ENCODE measurements around the gene SFRP2.

Gene SFRP2, protein sequence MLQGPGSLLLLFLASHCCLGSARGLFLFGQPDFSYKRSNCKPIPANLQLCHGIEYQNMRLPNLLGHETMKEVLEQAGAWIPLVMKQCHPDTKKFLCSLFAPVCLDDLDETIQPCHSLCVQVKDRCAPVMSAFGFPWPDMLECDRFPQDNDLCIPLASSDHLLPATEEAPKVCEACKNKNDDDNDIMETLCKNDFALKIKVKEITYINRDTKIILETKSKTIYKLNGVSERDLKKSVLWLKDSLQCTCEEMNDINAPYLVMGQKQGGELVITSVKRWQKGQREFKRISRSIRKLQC

DNA sequence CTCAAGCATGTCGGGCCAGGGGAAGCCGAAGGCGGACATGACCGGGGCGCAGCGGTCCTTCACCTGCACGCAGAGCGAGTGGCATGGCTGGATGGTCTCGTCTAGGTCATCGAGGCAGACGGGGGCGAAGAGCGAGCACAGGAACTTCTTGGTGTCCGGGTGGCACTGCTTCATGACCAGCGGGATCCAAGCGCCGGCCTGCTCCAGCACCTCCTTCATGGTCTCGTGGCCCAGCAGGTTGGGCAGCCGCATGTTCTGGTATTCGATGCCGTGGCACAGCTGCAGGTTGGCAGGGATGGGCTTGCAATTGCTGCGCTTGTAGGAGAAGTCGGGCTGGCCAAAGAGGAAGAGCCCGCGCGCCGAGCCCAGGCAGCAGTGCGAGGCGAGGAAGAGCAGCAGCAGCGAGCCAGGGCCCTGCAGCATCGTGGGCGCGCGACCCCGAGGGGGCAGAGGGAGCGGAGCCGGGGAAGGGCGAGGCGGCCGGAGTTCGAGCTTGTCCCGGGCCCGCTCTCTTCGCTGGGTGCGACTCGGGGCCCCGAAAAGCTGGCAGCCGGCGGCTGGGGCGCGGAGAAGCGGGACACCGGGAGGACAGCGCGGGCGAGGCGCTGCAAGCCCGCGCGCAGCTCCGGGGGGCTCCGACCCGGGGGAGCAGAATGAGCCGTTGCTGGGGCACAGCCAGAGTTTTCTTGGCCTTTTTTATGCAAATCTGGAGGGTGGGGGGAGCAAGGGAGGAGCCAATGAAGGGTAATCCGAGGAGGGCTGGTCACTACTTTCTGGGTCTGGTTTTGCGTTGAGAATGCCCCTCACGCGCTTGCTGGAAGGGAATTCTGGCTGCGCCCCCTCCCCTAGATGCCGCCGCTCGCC, at the start of gene SFRP2:
TSS of gene SFRP2 (minus strand) at position 671 of the 864 bp plus-strand sequence. CDS start at position 423, 248 bp downstream.
- no peak for DNase-seq (ENCODE audit: low read depth in 2 of 2)

DNA sequence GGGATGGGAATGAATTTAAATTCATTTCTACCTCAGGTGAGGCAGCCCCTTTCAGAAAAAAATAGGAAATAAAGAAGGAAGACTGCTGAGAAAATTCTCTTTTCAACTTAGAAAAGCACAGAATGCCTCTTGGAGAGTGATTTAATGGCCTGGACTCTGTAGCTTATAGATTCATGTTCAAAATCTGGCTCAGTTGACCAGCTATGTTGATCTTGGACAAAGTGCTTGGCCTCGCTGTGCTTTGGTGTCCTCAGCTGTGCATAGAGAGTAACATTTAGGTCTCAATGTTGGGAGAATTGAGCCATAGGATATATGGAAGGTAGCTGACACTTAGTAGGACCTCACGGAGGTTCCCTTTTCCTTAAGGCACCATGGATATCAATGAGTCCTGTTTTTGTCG, 49.7 kb upstream of the SFRP2 start:
- DNase-seq (ENCODE audit: low read depth in 2 of 2): no peak

DNA sequence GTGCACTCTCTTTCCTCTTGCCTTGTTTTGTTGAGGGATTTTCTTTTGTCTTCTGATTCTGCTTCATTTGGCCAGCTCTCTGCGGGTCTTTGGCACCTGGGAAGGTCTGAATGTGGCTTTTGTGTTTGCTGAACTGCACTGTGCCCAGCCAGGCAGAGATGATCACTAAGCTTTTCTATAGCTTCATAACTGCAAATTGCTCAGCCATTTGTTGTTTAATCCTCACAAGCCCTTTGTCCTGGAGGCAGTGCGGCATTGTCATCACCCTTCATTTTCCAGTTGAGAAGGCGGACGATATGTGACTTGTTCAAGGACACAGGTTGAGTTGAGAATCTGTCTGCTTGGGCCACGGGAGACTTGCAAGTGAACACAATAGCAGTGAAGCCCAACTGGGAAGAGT, 46.0 kb upstream of the SFRP2 start:
- no peak for DNase-seq (ENCODE audit: low read depth in 2 of 2)

DNA sequence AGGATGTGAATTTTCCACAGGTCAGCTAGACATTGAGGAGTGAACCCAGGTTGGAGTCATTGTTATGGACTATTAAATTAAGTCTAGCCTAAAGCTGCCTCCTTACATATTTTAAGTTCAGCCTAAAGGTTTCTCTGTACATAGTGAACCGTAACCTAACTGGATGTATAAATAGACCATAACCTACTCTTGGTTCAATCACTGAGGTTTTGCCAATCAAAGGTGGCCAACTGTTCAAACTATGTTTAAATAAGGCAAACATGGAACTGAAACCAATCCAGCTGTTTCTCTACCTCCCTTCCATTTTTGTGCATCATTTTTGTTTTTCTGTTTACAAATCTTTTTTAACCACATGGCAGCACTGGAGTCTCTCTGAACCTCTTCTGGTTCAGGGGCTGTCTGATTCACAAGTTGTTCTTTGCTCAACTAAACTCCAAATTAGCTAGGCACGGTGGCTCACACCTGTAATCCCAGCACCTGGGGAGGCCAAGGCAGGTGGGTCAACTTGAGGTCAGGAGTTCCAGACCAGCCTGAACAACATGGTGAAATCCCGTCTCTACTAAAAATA, 43.9 kb upstream of the SFRP2 start:
- no peak for DNase-seq (ENCODE audit: low read depth in 2 of 2)

DNA sequence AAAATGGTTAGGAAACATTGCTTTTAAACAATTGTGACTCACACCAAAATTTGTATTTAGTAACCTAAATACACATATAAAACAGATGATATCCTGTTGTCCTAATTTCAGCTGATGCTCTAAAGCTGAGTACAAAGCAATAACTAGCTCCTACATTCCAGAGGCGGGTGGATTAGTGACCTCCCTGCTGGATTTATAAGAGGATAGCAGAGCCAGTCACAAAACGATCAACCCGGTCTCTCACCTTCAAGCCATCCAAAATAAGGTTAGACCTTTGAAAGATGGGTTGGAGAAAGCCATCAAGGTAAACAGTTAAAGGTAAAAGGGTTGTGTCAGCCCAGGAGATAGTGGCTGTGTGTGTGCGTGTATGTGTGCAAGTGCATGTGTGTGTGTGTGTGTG, 43.2 kb upstream of the SFRP2 start:
- no peak for DNase-seq (ENCODE audit: low read depth in 2 of 2)

DNA sequence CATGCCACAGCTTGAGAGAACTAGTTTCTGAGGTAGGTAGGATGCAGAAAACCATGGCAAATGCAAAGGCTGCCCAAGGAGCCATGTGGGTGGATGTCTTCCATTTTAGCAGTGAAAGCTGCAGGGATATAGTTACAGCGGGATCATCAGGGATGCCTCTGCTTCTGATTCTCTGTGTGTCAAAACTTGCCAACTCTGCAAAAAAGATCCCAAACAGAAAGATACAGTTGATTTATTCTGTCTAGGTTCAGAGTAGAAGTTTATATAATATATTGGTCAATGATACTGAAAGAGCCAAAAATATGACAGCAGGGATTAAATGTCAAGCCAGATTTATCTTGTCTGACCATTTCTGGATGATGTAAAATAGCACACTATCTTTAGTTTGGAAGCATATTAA, 42.4 kb upstream of the SFRP2 start:
- no peak for DNase-seq (ENCODE audit: low read depth in 2 of 2)

DNA sequence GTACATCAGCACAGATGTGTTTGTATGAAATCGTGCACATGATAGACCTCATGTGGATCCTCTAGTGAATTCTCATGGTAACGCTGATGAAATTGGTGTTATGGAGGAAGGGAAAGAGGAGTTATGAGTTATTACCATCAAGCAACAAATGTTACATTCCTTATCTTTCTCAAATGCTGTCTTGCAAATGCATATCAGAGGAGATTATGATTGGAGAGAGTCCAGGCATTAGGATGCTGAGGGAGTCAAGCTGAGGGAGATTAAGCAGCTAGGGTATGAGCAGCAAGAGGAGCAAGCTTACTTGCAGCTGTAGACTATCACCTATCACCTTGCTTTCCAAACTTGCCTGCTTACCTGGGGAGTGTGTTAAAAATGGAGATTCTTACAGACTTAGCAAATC, 36.8 kb upstream of the SFRP2 start:
- DNase-seq (ENCODE audit: low read depth in 2 of 2): no peak

DNA sequence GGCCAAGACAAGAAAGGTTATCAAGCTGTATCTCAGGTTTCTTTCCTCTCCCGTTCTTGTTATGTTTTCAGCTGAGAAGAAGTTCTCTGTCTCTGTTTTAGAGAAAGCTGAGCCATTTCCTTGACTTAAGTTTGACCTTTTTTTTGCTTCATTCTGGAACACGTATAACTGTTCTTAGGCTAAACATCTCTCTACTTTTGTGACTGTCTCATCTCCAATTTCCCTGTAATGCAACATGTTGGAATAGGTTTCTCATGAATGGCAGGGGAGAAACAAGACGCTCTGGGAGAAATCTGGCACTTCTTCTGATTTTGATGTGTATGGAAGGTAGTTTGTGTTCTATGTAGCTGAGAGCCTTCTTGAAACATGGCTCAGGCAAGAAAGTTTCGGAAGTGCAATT, 36.2 kb upstream of the SFRP2 start:
- DNase-seq (ENCODE audit: low read depth in 2 of 2): no peak

DNA sequence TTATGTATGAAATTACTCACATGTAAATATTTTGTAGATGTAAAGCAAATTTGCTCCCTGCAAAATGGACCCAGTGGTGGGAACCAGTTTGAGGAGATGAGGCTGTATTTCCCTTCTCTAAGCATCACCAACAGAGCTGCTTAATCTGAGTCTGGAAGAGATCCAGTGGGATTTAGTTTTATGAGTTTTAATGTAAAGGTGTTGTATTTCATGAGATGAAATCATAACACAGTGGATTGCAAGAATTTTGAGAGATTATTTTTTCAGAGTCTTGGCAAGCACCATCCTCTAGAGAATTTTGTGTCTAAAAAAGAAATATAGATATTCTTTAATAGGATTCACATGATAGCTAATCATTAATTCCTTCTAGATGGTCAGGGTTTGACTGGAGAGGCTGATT, 35.6 kb upstream of the SFRP2 start:
- DNase-seq (ENCODE audit: low read depth in 2 of 2): no peak

DNA sequence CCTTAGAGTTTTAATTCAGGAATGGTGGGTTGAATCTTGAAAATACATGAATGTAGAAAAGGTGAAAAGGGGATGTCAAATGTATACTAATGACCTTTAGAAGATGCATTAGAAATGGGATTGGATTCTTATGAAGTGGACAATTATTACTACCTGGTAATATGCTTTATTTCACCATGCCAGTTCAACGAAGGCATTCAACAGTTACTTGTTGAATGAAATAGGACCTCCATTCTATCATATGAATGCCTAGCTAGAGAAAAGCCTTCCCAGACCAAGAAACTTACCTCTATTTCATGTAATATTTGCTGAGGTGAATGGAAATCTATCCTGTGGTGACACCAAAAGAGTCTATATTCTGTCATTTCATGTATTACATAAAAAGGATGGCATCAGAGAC, 34.6 kb upstream of the SFRP2 start:
- DNase-seq (ENCODE audit: low read depth in 2 of 2): no peak

DNA sequence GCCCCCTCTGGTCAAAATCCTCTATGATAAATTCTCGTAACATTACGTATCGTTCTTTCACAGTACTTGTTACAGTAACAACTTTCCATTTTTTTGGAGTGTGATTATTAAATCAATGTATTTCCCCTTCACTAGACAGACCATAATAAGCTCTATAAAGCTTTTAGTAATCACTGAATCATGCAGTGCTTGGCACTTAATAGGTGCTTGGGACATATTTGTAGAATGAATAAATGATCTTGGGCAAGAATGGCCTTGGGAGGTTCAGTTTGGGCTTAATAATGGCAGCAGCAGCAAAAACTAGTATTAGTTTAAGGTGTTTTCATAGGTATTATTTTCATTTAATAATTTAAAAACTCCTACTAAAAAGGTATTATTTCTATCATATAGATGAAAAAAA, 33.4 kb upstream of the SFRP2 start:
- no peak for DNase-seq (ENCODE audit: low read depth in 2 of 2)

DNA sequence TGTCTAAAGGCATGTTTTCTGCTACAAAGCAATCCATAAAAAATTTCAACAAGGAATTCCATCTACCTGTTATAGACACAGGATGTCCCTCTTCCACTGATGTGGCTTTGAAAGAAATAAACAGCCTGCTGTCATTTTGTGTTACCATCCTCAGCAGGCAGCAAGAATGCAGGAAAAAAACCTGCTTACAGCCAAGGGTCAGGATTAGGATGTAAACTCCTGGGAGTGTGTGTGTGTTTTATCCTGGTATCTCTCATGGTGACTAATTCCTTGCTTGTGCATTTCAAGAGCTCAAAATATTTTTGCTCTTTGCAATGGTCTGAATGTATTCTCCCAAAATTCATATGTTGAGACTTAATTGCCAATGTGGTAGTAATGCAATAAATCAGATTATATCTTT, 28.6 kb upstream of the SFRP2 start:
- DNase-seq (ENCODE audit: low read depth in 2 of 2): no peak

DNA sequence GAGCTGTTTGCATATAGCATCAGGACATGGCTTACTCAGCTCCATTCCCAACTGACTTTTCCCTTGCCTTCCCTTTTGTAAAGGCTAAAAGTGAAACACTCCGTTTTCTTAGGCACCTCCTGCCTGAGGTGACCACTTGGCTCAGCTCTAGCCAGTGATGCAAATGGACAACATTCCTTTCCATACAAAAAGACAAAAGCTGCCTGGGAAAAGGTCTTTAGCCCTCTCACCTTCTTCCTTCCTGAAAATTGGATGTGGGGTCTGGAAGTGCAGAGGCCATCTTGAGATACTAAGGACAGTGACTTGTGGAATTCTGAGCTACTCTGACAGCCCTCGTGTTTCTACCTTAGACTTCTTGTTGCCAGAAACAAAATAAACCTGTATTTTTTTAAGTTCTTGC, 27.7 kb upstream of the SFRP2 start:
- DNase-seq (ENCODE audit: low read depth in 2 of 2): no peak

DNA sequence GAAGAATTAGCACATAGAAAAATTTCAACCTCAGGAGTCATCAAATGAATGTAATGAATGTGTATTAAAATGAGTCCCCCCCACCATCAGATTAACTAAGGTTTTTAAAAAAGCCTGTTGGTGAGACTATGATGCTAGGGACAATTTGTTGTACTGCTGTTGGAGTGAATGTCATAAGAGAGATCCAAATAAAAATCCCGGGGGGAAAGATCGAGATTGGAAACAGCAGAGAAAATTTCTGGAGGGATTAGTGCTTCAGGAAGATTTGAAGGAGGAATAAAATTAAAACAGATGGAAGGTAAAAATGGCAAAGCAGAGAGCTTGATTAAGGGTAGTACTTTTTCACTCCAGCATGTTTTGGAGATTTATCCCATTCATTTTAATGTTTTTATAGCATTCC, 25.9 kb upstream of the SFRP2 start:
- no peak for DNase-seq (ENCODE audit: low read depth in 2 of 2)

DNA sequence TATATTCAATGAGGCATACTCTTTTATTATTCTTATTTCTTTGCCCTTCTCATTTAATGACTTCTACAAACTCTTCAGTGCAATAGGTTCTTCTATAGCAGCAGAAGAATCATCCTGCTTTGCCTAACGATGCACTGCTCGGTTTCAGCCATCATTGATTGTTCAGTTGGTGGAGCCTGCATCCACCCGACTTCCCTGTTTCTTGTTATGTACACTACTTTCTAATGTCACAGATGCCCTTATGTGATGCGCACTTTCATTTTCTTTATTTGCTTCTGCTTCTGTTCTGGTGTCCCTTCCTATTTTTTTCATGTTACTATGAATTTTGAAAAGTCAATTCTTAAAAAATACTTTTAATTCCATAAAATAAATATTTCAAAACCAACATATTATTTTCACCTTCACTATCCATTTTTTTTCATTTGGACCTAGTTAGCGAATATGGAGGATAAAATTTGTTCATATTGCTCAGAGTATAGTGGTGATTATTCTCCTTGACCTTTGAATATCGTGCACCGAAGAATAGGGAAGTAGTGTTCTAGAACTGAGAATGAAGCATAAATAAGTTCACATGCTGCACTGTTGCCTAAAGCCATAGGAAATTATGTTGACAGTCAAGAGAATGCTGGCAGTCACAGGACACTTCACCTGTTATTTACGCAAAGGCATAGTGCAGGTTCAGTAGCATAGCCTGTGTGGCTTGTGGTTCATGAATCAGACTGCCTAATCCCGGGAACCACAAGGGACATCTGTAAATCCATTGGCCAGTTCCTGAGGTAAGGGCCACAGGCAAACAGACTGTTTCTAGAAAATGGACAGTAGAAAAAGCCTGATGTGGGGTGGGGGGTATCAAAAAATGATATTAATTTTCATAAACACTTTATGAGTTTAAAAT, 21.3 kb upstream of the SFRP2 start:
- DNase-seq (ENCODE audit: low read depth in 2 of 2): no peak

DNA sequence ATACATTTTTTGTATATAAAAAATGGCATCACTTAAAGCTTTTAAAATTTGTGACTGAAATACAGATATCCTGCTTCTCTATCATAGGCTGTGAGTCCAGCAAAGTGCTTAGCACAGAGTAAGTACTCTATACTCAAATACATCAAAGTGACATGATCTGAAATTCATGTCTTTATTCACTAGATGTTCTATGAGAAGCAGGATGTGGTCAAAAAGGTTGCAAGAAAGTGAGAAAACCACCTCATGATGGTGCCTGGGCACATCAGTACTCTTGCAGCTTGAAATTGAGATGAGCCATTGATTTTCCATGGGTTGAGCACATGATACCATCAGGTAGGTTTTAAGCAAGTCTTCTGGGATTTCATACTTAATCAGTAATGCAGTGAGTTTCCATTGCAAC, 20.4 kb upstream of the SFRP2 start:
- no peak for DNase-seq (ENCODE audit: low read depth in 2 of 2)

DNA sequence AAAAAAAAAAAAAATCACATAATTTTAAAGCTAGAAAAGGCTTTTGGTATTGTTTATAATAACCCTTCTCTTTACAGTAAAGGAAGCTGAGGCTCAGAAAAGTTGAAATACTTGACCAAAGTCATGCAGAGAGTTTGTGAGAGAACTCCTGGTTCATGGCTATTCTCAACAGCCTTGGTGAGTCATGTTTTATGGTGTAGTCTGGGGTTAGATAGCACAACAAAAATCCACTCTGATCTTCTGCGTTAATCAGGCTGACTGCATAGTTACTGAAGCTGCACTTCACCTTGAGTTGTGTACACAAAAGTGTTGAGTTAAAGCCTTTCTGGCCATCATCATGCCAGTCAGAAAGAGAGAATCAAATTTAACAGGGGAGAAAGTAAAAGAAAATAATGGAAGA, 19.3 kb upstream of the SFRP2 start:
- no peak for DNase-seq (ENCODE audit: low read depth in 2 of 2)

DNA sequence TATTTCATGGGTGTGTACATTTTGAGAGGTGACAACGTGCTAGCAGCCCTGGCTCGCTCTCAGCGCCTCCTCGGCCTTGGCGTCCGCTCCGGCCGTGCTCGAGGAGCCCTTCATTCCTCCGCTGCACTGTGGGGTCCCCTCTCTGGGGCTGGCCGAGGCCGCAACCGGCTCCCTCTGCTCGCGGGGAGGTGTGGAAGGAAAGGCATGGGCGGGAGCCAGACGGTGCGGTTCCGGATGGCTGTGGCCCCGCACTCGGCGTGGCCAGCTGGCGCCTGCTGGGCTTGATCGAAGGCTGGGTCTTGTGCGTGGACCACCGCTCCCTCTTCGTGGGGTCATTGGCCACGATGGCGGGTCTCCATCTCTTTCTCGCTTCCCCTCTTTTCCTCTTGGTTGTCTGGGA, 17.2 kb upstream of the SFRP2 start:
- DNase-seq (ENCODE audit: low read depth in 2 of 2): no peak

DNA sequence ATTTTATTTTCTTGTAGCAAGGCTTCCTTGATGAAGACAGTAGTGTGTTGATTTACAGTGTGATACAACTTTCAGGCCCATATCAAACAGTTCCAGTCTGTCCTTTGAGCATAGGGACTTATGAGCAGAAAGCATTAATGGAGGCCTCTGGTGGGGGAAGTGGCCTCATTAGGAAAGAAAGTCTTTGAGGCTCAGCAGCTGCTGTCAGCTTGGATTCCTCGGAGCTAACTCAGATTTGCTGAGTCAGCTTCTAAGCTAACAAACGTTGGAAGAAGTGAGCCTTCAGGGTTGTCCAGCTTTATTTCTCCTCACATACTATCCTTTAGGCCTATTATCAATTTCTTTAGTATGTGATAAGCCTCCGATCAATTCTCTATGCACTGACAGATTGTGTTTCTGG, 15.8 kb upstream of the SFRP2 start:
- DNase-seq (ENCODE audit: low read depth in 2 of 2): no peak

DNA sequence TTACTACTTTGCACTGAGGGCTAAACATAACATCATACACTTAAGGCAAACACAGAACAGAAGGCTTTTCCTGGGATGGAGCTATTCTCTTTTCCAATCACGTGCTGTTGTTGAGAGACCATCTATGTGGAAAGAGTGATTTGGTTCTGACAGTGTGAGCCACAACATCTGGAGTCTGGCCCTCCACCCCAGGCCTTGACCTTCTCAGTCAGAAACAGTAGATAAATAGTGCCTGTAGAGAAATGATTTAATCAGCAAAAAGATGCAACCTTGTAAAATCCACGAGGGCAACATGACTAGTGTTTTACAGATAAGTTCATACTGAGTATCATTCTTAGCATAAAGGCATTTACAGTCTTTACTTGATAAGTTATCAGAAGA, 10.8 kb upstream of the SFRP2 start:
- no peak for DNase-seq (ENCODE audit: low read depth in 2 of 2)

DNA sequence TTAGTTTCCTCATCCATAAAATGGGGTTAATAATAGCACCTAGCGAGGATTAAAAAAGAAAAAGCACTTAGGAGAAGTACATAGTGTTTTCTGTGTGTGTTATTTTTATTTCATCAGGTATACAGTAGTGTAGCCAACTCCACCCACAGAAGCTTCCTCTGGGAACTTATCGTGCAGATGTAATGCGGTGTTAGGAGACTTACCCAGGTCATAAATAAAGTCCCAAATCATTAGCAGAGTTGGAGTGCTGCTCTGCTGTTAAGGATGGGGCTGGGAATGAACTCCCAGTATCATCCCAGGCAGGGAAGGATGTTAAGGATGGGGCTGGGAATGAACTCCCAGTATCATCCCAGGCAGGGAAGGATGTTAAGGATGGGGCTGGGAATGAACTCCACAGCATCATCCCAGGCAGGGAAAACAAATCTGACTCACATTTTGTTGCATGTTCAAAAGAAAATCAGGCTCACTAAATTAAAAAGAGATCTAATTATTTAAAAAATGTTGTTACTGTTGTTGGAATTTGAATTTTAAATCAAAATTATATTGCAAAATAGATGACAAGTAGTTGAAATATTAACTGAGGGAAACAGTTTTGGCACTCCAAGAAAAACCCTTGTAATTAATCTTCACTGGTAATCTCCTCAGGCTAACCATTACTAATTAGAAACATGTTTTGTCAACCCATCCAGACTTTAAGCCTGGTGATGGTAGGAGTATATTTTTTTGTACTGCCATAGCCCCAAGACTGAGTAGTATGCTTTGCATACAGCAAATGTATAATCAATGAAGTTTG, 10.2 kb upstream of the SFRP2 start:
- DNase-seq (ENCODE audit: low read depth in 2 of 2): no peak

All from stimulated activated CD8-positive, alpha-beta memory T cell treated with anti-CD3 and anti-CD28 coated beads, Interleukin-15, amount 100 ng/mL, for 4 hours (primary cell).